Central memory CD8-positive, alpha-beta T cell (primary cell): ENCODE measurements around the gene MACF1.

Experiments
- ATAC-seq: fragments of 150-1000 bp; cut with Tn5 transposase; replicated peaks from 2 replicates; pipeline ENCODE4 v1.10.0; 2022; ENCODE audit warnings: mild to moderate bottlenecking, moderate FRiP score, moderate number of reproducible peaks; ENCODE audit not compliant: poor library complexity, severe bottlenecking; ENCODE audit errors: extremely low read depth
- DNase-seq, 2 donors: peaks; one replicate each; pipeline ENCODE4 v3.0.0; 2021; ENCODE audit warnings: low spot score in 2 of 2
- H3K27ac Mint-ChIP-seq: one replicate; pipeline ENCODE4 v1.8.0; 2022; ENCODE audit warnings: low read depth, mild to moderate bottlenecking, moderate library complexity, mixed read lengths
- H3K27me3 Mint-ChIP-seq: one replicate; pipeline ENCODE4 v1.8.0; 2022; ENCODE audit warnings: mixed read lengths
- H3K36me3 Mint-ChIP-seq: one replicate; pipeline ENCODE4 v1.8.0; 2022; ENCODE audit warnings: mild to moderate bottlenecking, moderate library complexity, mixed read lengths; ENCODE audit not compliant: insufficient read depth
- H3K4me1 Mint-ChIP-seq: one replicate; pipeline ENCODE4 v1.8.0; 2022; ENCODE audit warnings: mixed read lengths
- H3K4me3 Mint-ChIP-seq: one replicate; pipeline ENCODE4 v1.8.0; 2022; ENCODE audit warnings: mild to moderate bottlenecking, moderate library complexity, mixed read lengths
- H3K9me3 Mint-ChIP-seq: one replicate; pipeline ENCODE4 v1.8.0; 2022; ENCODE audit warnings: mixed read lengths

The MACF1 gene

DNA sequence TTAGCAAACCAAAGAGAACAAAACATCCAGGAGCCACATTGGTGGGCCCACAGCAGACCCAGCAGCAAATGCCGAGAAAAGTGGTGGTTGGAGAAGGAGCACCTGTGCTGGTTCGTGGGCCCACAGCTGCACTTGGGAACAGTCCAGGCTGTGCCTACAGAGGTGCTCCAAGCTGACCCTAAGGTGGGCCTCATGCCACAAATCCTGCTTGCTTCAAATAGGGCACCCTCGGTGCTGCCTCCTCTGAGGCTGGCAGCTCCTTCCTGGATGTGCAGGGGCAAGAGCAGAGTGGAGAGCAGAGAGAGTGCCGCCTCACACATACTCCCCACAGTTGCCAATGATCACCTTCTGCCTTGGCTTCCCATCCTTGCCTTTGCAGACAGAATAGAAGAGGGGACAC is 327.0 kb downstream of the MACF1 start:
- Mint-ChIP-seq H3K27me3 (no peaks in the 10 kb centered on the region), H3K27ac (no peak overlapping the region), H3K36me3 (peaks cover 24% of the 10 kb centered on the region), H3K4me3 (no peak overlapping the region), H3K9me3 (no peaks in the 10 kb centered on the region), H3K4me1 (no peaks in the 10 kb centered on the region)
- ATAC-seq = no peak
- DNase-seq = no peak

DNA sequence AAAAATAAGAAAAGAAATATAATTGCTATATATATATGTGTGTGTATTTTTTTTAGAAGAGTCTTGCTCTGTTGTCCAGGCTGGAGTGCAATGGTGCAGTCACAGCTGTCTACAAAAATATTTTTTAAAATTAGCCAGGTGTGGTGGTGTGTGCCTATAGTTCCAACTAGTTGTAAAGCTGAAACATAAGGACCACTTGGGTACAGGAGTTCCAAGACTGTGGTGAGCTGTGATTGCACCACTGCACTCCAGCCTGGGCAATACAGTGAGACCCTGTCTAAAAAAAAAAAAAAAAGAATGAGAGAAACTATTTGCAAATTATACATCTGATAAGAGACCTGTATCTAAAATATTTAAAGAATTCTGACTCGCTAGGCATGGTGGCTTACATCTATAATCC is 328.9 kb downstream of the MACF1 start:
- ATAC-seq = no peak
- no peak overlapping the region for H3K27ac Mint-ChIP-seq
- no peaks in the 10 kb centered on the region for H3K27me3 Mint-ChIP-seq
- H3K4me3 Mint-ChIP-seq = no peak overlapping the region
- no peak for DNase-seq
- H3K36me3 Mint-ChIP-seq = peaks cover 26% of the 10 kb centered on the region
- H3K4me1 Mint-ChIP-seq = no peaks in the 10 kb centered on the region
- H3K9me3 Mint-ChIP-seq = no peaks in the 10 kb centered on the region
